SK-N-SH (cell line): ENCODE data around the gene NAT8L.

ENCODE experiments used
- EP300 ChIP-seq, 2 experiments: IDR thresholded peaks; 2 replicates each; pipeline versions ENCODE4 v1.4.0 to v1.6.1; 2012; ENCODE audit warnings: borderline replicate concordance in 1 of 2, low read depth in 1 of 2, low read length in 1 of 2
- FOSL2 ChIP-seq: IDR thresholded peaks from 2 replicates; pipeline ENCODE4 v1.4.0; 2012; ENCODE audit warnings: low read depth, mild to moderate bottlenecking, moderate library complexity, borderline replicate concordance
- GATA2 ChIP-seq: sonication (generic); formaldehyde crosslinking; IDR thresholded peaks from 2 replicates; pipeline ENCODE4 v1.5.0; 2020; ENCODE audit warnings: mild to moderate bottlenecking, missing genetic modification reagents
- JUND ChIP-seq: IDR thresholded peaks from 2 replicates; pipeline ENCODE4 v1.4.0; 2012
- MEF2A ChIP-seq: IDR thresholded peaks from 2 replicates; pipeline ENCODE4 v1.4.0; 2012; ENCODE audit warnings: low read depth, borderline replicate concordance
- RCOR1 ChIP-seq: fragments of 150-350 bp; IDR thresholded peaks from 2 replicates; pipeline ENCODE4 v1.6.1; 2017; ENCODE audit warnings: antibody characterized with exemption, low read length
- TAF1 ChIP-seq: IDR thresholded peaks from 2 replicates; pipeline ENCODE4 v1.6.1; 2012; ENCODE audit warnings: low read depth, mild to moderate bottlenecking, low read length, moderate library complexity, borderline replicate concordance
- USF2 ChIP-seq: fragments of 150-350 bp; IDR thresholded peaks from 2 replicates; pipeline ENCODE4 v1.6.1; 2017; ENCODE audit warnings: antibody characterized with exemption, low read length, low read depth, borderline replicate concordance
- YY1 ChIP-seq: IDR thresholded peaks from 2 replicates; pipeline ENCODE4 v1.4.0; 2012; ENCODE audit warnings: low read depth, mild to moderate bottlenecking
- TF ChIP-seq, protein P1 (sequence below): fragments of 200-600 bp; sonication (generic); IDR thresholded peaks from 2 replicates; pipeline ENCODE4 v1.6.1; 2017; ENCODE audit warnings: antibody characterized with exemption, mild to moderate bottlenecking, moderate library complexity

- TF ChIP-seq, protein P1, sequence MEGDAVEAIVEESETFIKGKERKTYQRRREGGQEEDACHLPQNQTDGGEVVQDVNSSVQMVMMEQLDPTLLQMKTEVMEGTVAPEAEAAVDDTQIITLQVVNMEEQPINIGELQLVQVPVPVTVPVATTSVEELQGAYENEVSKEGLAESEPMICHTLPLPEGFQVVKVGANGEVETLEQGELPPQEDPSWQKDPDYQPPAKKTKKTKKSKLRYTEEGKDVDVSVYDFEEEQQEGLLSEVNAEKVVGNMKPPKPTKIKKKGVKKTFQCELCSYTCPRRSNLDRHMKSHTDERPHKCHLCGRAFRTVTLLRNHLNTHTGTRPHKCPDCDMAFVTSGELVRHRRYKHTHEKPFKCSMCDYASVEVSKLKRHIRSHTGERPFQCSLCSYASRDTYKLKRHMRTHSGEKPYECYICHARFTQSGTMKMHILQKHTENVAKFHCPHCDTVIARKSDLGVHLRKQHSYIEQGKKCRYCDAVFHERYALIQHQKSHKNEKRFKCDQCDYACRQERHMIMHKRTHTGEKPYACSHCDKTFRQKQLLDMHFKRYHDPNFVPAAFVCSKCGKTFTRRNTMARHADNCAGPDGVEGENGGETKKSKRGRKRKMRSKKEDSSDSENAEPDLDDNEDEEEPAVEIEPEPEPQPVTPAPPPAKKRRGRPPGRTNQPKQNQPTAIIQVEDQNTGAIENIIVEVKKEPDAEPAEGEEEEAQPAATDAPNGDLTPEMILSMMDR: no peak
- TF ChIP-seq EP300 (IDR thresholded peaks at IDR 0.05; ENCODE audit: borderline replicate concordance in 1 of 2, low read depth in 1 of 2, low read length in 1 of 2) (no peak), TAF1 (no peak), USF2 (no peak), JUND (no peak), GATA2 (CRISPR knock-in tag) (no peak), YY1 (no peak), FOSL2 (no peak), RCOR1 (no peak), MEF2A (no peak)
Observed at GRCh38 chr4:2059046-2059725, at the start of gene NAT8L.
